HCT116 (cell line): ENCODE data around the gene FAM50B. TPM values are rescaled to one million over a fixed set of nuclear protein-coding genes. Genes with fewer than 3 reads are reported as not detected.

Source experiments
- ATAC-seq: fragments of 200-7000 bp; cut with Tn5 transposase; 2 replicates; pipeline ENCODE4 v1.9.1; 2020; ENCODE audit warnings: mild to moderate bottlenecking, moderate library complexity
- BruUV-seq: library from RNA; stranded (reverse); fragments of 400-500 nt; replicated peaks from 2 replicates; lab custom pipeline; 2021; lab: Mats Ljungman, UMichigan
- CTCF ChIA-PET: fragments of 300-600 bp; sonication (Branson Sonifier 250); formaldehyde crosslinking; loops from one replicate; lab custom pipeline; 2021; ENCODE audit warnings: antibody characterized with exemption; lab: Charles Lee
- POLR2A ChIA-PET: fragments of 300-600, 350-600 bp; sonication (Branson Sonifier 250); formaldehyde crosslinking; loops from one replicate; lab custom pipeline; 2021; ENCODE audit warnings: antibody characterized with exemption; lab: Charles Lee
- RAD21 ChIA-PET, 2 experiments: fragments of 300-600 bp; sonication (Branson Sonifier 250); formaldehyde crosslinking; loops; one replicate each; lab custom pipeline; 2023; ENCODE audit warnings: low total read pairs in 2 of 2; ENCODE audit not compliant: uncharacterized antibody in 2 of 2, unreplicated experiment in 2 of 2, low non-redundant PET in 1 of 2; lab: Charles Lee
- DNase-seq: peaks from one replicate; pipeline ENCODE4 v3.0.0-alpha.2; 2010; ENCODE audit warnings: low read depth, low spot score
- H2AFZ ChIP-seq: fragments of 200-600 bp; shearing (Covaris generic), sonication (generic); 2 replicates; pipeline ENCODE4 v1.6.1; 2017; ENCODE audit warnings: low read depth, mixed run types, mixed read lengths, antibody characterized with exemption, low read length; ENCODE audit not compliant: poor library complexity, severe bottlenecking
- H3K27ac ChIP-seq: 2 replicates; pipeline ENCODE4 v1.5.1; 2012; ENCODE audit warnings: low read depth, low read length
- H3K27me3 ChIP-seq: fragments of 200-600 bp; sonication (generic); 2 replicates; pipeline ENCODE4 v1.6.1; 2016; ENCODE audit warnings: mixed run types, low read length, mixed read lengths; ENCODE audit not compliant: insufficient read depth
- H3K36me3 ChIP-seq, 2 experiments: fragments of 200-500 bp in 1 of 2; fragments of 200-600 bp in 1 of 2; sonication (Bioruptor generic) in 1 of 2; sonication (generic) in 1 of 2; 2 replicates each; pipeline versions ENCODE4 v1.5.1 to v1.6.1; 2014 to 2016; ENCODE audit warnings: low read length in 2 of 2, inconsistent platforms in 1 of 2, mixed read lengths in 1 of 2, mixed run types in 1 of 2; ENCODE audit not compliant: insufficient read depth in 2 of 2, control insufficient read depth in 1 of 2
- H3K4me1 ChIP-seq, 2 experiments: fragments of 200-600 bp in 1 of 2; sonication (generic) in 1 of 2; 2 replicates each; pipeline versions ENCODE4 v1.5.1 to v1.6.1; 2012 to 2017; ENCODE audit warnings: low read length in 2 of 2, inconsistent platforms in 1 of 2, mild to moderate bottlenecking in 1 of 2, mixed read lengths in 1 of 2, mixed run types in 1 of 2, moderate library complexity in 1 of 2; ENCODE audit not compliant: insufficient read depth in 2 of 2, control insufficient read depth in 1 of 2
- H3K4me2 ChIP-seq: fragments of 200-600 bp; sonication (generic); 2 replicates; pipeline ENCODE4 v1.6.1; 2017; ENCODE audit warnings: mixed run types, low read length, mixed read lengths
- H3K4me3 ChIP-seq, 2 experiments: fragments of 200-600 bp in 1 of 2; sonication (generic) in 1 of 2; replicated peaks in 1 of 2; 2 replicates each; pipeline ENCODE4 v1.5.1; 2011 to 2016; ENCODE audit warnings: low read length in 2 of 2, control low read depth in 1 of 2, low read depth in 1 of 2, mild to moderate bottlenecking in 1 of 2, mixed read lengths in 1 of 2, mixed run types in 1 of 2
- H3K79me2 ChIP-seq: fragments of 200-600 bp; sonication (generic); 2 replicates; pipeline ENCODE4 v1.6.1; 2017; ENCODE audit warnings: mild to moderate bottlenecking, mixed run types, low read length, moderate library complexity, mixed read lengths; ENCODE audit not compliant: insufficient read depth
- H3K9ac ChIP-seq: fragments of 200-600 bp; sonication (generic); 2 replicates; pipeline ENCODE4 v1.6.1; 2016; ENCODE audit warnings: low read length, mixed read lengths
- H3K9me2 ChIP-seq: fragments of 200-600 bp; sonication (generic), shearing (Covaris generic); 2 replicates; pipeline ENCODE4 v1.6.1; 2017; ENCODE audit warnings: mixed run types, mild to moderate bottlenecking, moderate library complexity; ENCODE audit not compliant: insufficient read depth
- H3K9me3 ChIP-seq, 2 experiments: fragments of 200-500 bp in 1 of 2; fragments of 200-600 bp in 1 of 2; sonication (Bioruptor generic) in 1 of 2; sonication (generic) in 1 of 2; 2 replicates each; pipeline ENCODE4 v1.6.1; 2014 to 2017; ENCODE audit warnings: low read length in 2 of 2, mixed read lengths in 2 of 2, inconsistent platforms in 1 of 2, low read depth in 1 of 2, mild to moderate bottlenecking in 1 of 2, mixed run types in 1 of 2, moderate library complexity in 1 of 2; ENCODE audit not compliant: control insufficient read depth in 1 of 2, insufficient read depth in 1 of 2
- H4K20me1 ChIP-seq: fragments of 200-600 bp; sonication (generic), shearing (Covaris generic); 2 replicates; pipeline ENCODE4 v1.6.1; 2017; ENCODE audit warnings: mixed run types, mild to moderate bottlenecking, moderate library complexity; ENCODE audit not compliant: insufficient read depth
- CEBPB ChIP-seq: IDR thresholded peaks from 2 replicates; pipeline ENCODE4 v1.6.1; 2012; ENCODE audit warnings: low read depth
- EGR1 ChIP-seq: IDR thresholded peaks from 2 replicates; pipeline ENCODE4 v1.6.1; 2012; ENCODE audit warnings: low read depth
- REST ChIP-seq: IDR thresholded peaks from 2 replicates; pipeline ENCODE4 v1.6.1; 2012; ENCODE audit warnings: low read depth
- intact Hi-C: fragments of 100-400 bp; cut with micrococcal nuclease; formaldehyde crosslinking; loops from 2 replicates; pipeline ENCODE4 v1.10.0; 2022
- total RNA-seq: library from RNA; stranded (reverse); gene quantifications from one replicate; pipeline ENCODE4 v1.2.1, GENCODE V29; 2021; ENCODE audit not compliant: unreplicated experiment

The FAM50B gene
- total RNA-seq, 1 experiment from 2014 or later, result 0.86 TPM

- TF ChIP-seq REST, result no peak
Observed at GRCh38 chr6:3857468-3858456, 8.6 kb downstream of the FAM50B start (continued).

GRCh38 chr6:3859878-3860552, 10.8 kb downstream of the FAM50B start:
- no peaks in the 10 kb centered on the region for H3K79me2 ChIP-seq
- ChIA-PET POLR2A (no interaction called here), RAD21 (no interaction called here), CTCF (no interaction called here)
- no peaks in the 10 kb centered on the region for H3K4me1 ChIP-seq
- H3K36me3 ChIP-seq, result no peaks in the 10 kb centered on the region
- DNase-seq (no peak), ATAC-seq (no peak)
- TF ChIP-seq CEBPB (no peak), EGR1 (no peak)
- no peak overlapping the region for H3K9ac ChIP-seq
- H3K9me3 ChIP-seq, result no peaks in the 10 kb centered on the region
- H3K4me2 ChIP-seq, result no peak overlapping the region
- H4K20me1 ChIP-seq, result no peaks in the 10 kb centered on the region
- BruUV-seq, result no TSS peak
- no peaks in the 10 kb centered on the region; the same call in 1 of the 2 replicates for H3K9me2 ChIP-seq
- intact Hi-C loops, result no loop called here
- H3K4me3 ChIP-seq, result no peak overlapping the region
- no peak overlapping the region for H3K27ac ChIP-seq
- H2AFZ ChIP-seq, result no peak overlapping the region
- no peaks in the 10 kb centered on the region for H3K27me3 ChIP-seq
